HFF-Myc (cell line): Measurements from ENCODE around the gene FAM111A.
"Not testable (repeated sequence)": the region's sequence is repeated elsewhere in the genome, so short reads cannot be mapped to it uniquely, and the experiment has no call there.

ENCODE experiments used
- DNase-seq: peaks from one replicate; pipeline ENCODE4 v3.0.0-alpha.2; 2011; ENCODE audit warnings: low read depth; ENCODE audit errors: extremely low read depth
- H3K4me3 ChIP-seq: replicated peaks from 2 replicates; pipeline ENCODE4 v1.5.1; 2011; ENCODE audit warnings: low read depth, mild to moderate bottlenecking, control low read depth, low read length
- TF ChIP-seq, protein P1 (sequence below): IDR thresholded peaks from 2 replicates; pipeline ENCODE4 v1.5.1; 2012; ENCODE audit warnings: mild to moderate bottlenecking, low read depth, low read length, control low read depth; ENCODE audit errors: missing control alignments

FAM111A gene

DNA sequence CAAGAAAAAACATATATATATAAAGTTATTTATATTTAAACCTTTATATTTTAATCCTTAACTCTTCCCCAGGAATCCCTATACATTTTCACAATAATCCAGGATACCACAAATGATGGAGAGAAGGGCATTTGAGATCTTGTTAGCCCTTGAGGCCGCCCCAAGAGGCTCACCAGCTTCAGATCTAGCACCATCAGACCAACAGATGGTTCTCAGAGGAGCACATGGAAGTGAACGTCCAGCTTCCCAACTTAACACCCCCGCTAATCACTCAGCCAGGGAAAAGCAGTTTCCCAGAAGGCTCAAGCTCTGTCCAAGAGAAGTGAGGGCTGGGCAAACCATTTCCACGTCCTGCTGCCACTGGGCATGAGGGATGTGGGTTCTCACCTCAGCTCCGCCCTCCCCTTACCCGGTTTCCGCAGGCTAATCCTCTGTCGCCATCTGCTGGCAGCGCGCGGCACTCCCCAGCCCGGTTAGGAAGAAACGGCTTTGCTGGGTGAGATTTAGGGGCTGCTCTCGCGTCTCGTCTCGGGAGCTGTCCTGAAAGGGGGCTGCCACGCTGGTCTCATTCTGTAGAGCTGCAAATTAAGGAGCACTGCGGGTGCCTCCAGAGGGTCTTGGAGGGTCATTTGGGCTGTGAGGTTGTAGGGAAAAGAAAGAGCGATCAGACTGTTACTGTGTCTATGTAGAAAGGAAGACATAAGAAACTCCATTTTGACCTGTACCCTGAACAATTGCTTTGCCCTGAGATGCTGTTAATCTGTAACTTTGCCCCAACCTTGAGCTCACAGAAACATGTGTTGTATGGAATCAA is 6.8 kb upstream of the FAM111A start:
- no peak overlapping the region for H3K4me3 ChIP-seq
- TF ChIP-seq, protein P1, sequence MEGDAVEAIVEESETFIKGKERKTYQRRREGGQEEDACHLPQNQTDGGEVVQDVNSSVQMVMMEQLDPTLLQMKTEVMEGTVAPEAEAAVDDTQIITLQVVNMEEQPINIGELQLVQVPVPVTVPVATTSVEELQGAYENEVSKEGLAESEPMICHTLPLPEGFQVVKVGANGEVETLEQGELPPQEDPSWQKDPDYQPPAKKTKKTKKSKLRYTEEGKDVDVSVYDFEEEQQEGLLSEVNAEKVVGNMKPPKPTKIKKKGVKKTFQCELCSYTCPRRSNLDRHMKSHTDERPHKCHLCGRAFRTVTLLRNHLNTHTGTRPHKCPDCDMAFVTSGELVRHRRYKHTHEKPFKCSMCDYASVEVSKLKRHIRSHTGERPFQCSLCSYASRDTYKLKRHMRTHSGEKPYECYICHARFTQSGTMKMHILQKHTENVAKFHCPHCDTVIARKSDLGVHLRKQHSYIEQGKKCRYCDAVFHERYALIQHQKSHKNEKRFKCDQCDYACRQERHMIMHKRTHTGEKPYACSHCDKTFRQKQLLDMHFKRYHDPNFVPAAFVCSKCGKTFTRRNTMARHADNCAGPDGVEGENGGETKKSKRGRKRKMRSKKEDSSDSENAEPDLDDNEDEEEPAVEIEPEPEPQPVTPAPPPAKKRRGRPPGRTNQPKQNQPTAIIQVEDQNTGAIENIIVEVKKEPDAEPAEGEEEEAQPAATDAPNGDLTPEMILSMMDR, result peak; percentile 100
- peak; percentile 35 for DNase-seq

GRCh38 chr11:59136551-59136950 is 6.1 kb upstream of the FAM111A start:
- not testable (repeated sequence) for DNase-seq, H3K4me3 ChIP-seq

DNA sequence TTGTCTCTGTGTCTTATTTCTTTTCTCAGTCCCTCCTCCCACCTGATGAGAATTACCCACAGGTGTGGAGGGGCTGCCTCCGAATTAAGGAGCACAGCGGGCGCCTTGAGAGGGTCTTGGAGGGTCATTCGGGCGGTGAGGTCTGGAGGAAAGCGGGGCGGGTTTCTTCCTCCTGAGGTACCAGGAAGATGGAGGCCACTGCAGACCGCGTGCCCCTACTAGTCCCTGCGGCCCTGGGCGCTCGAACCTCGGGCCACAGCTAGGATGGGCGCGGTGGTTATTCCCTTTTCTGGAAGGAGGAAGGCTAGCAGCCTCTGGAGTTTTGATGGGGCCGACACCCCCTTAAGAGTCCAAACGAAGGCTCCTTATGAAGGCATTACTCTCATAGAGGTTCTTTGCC is 5.5 kb upstream of the FAM111A start:
- H3K4me3 ChIP-seq, result no peak overlapping the region
- TF ChIP-seq, protein P1, result no peak
- DNase-seq, result no peak

DNA sequence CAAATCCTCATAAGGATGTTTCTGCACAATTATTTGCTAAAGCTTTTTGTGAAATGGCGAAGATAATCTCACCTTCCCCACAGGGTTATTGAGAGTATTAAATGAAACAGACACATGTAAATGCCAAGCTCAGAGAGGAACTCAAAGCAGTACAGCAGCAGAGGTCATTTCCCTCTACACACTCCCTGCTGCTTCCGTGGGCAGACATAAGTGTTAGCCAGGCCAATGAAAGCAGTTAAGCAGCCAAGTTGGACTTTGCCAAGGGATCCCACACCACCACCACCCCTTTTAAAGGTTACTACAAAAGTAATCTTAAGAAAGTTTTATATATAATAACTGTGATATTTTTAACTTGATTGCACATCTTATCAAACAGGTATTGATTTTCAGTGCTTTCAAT is 4.0 kb upstream of the FAM111A start:
- TF ChIP-seq, protein P1, result no peak
- H3K4me3 ChIP-seq, result no peak overlapping the region
- DNase-seq, result no peak

DNA sequence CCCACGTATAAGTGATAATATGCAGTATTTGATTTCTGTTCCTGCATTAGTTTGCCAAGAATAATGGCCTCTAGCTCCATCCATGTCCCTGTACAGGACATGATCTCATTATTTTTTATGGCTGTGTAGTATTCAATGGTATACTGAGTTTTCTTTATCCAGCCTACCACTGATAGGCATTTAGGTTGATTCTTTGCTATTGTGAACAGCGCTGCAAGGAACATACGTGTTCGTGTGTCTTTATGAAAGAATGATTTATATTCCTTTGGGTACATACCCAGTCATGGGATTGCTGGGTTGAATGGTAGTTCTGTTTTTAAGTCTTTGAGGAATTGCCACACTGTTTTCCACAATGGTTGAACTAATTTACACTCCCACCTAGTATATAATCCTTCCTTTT is 1.5 kb upstream of the FAM111A start:
- TF ChIP-seq, protein P1, result no peak
- no peak overlapping the region for H3K4me3 ChIP-seq
- DNase-seq, result no peak

DNA sequence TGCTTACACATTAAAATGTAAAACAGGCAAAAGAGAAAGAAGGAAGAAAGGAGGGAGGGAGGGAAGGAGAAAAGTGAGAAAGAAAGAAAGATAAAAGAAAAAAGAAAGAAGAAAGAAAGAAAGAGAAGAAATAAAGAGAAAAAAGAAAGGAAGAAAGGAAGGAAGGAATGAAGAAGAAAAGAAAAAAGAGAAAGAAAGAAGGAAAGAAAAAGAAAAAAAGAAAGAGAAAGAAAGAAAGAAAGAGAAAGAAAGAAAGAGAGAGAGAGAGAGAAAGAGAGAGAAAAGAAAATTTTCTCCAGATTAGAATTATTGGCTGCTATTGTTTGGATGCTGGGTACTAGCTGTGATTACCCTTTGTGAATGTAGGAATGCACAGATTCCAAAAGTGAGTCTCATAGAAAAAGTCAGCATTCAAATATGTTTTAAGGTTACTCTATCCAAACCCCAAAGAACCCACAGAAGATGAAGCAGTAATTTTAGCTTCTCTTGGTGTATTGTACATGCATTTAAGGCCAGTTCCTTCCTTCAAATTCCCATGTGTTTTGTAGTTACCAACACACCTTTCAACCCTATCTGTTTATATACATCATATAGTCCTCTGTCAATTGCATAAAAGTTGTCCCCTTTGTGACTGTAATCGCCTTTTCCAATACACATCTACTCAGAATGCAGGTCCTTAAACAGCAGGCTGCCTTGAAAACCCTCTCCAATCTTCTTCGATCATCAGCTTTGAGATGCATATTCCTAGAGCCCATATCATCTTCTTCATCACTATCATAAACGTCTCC is 789 bp upstream of the FAM111A start:
- DNase-seq, result no peak
- TF ChIP-seq, protein P1, result no peak
- H3K4me3 ChIP-seq, result peak overlapping the region; percentile 63

GRCh38 chr11:59144096-59144495 is 1.4 kb downstream of the FAM111A start:
- DNase-seq, result no peak
- H3K4me3 ChIP-seq, result peak overlapping the region; percentile 51
- TF ChIP-seq, protein P1, result no peak
